ENCODE measurements around the gene RASGEF1B.

Gene RASGEF1B

GRCh38 chr4:81428002-81428401 lies 43.7 kb downstream of the RASGEF1B start:
- no peaks in the 10 kb centered on the region for H3K9me3 ChIP-seq (ENCODE audit: low read length)
- H3K27me3 ChIP-seq (ENCODE audit: insufficient read depth, low read length) = no peaks in the 10 kb centered on the region
- no peaks in the 10 kb centered on the region for H3K36me3 ChIP-seq (ENCODE audit: insufficient read depth, low read length)
- H2AFZ ChIP-seq (ENCODE audit: low read depth, low read length) = no peak overlapping the region
- H3K4me1 ChIP-seq (ENCODE audit: insufficient read depth, low read length) = peaks cover 5% of the 10 kb centered on the region
- no peak overlapping the region for H3K4me3 ChIP-seq (ENCODE audit: low read length)

- no peaks in the 10 kb centered on the region for H3K27me3 ChIP-seq (ENCODE audit: insufficient read depth, low read length)
- H2AFZ ChIP-seq (ENCODE audit: low read depth, low read length) = no peak overlapping the region
- no peak overlapping the region for H3K4me3 ChIP-seq (ENCODE audit: low read length)
- peaks cover 5% of the 10 kb centered on the region for H3K4me1 ChIP-seq (ENCODE audit: insufficient read depth, low read length)
- no peaks in the 10 kb centered on the region for H3K36me3 ChIP-seq (ENCODE audit: insufficient read depth, low read length)
- no peaks in the 10 kb centered on the region for H3K9me3 ChIP-seq (ENCODE audit: low read length)
Measured at GRCh38 chr4:81427344-81427821, 44.3 kb downstream of the RASGEF1B start.

- Histone ChIP-seq H3K9me3 (ENCODE audit: low read length) (no peaks in the 10 kb centered on the region), H3K36me3 (ENCODE audit: insufficient read depth, low read length) (no peaks in the 10 kb centered on the region), H3K27me3 (ENCODE audit: insufficient read depth, low read length) (no peaks in the 10 kb centered on the region), H3K4me3 (ENCODE audit: low read length) (no peak overlapping the region), H3K4me1 (ENCODE audit: insufficient read depth, low read length) (peaks cover 5% of the 10 kb centered on the region), H2AFZ (ENCODE audit: low read depth, low read length) (no peak overlapping the region)
Measured at GRCh38 chr4:81426770-81427289, 44.9 kb downstream of the RASGEF1B start.

- H2AFZ ChIP-seq (ENCODE audit: low read depth, low read length) = no peak overlapping the region
- H3K27me3 ChIP-seq (ENCODE audit: insufficient read depth, low read length) = no peaks in the 10 kb centered on the region
- H3K4me3 ChIP-seq (ENCODE audit: low read length) = no peak overlapping the region
- H3K9me3 ChIP-seq (ENCODE audit: low read length) = no peaks in the 10 kb centered on the region
- peaks cover 5% of the 10 kb centered on the region for H3K4me1 ChIP-seq (ENCODE audit: insufficient read depth, low read length)
- H3K36me3 ChIP-seq (ENCODE audit: insufficient read depth, low read length) = no peaks in the 10 kb centered on the region
Measured at GRCh38 chr4:81424816-81425755, 46.6 kb downstream of the RASGEF1B start.

- no peaks in the 10 kb centered on the region for H3K36me3 ChIP-seq (ENCODE audit: insufficient read depth, low read length)
- no peak overlapping the region for H2AFZ ChIP-seq (ENCODE audit: low read depth, low read length)
- H3K4me3 ChIP-seq (ENCODE audit: low read length) = no peak overlapping the region
- no peaks in the 10 kb centered on the region for H3K27me3 ChIP-seq (ENCODE audit: insufficient read depth, low read length)
- H3K9me3 ChIP-seq (ENCODE audit: low read length) = no peaks in the 10 kb centered on the region
- peaks cover 5% of the 10 kb centered on the region for H3K4me1 ChIP-seq (ENCODE audit: insufficient read depth, low read length)
Measured at GRCh38 chr4:81424336-81424735, 47.4 kb downstream of the RASGEF1B start.

- Histone ChIP-seq H3K4me1 (ENCODE audit: insufficient read depth, low read length) (peaks cover 5% of the 10 kb centered on the region), H2AFZ (ENCODE audit: low read depth, low read length) (no peak overlapping the region), H3K36me3 (ENCODE audit: insufficient read depth, low read length) (no peaks in the 10 kb centered on the region), H3K27me3 (ENCODE audit: insufficient read depth, low read length) (no peaks in the 10 kb centered on the region), H3K4me3 (ENCODE audit: low read length) (no peak overlapping the region), H3K9me3 (ENCODE audit: low read length) (no peaks in the 10 kb centered on the region)
Measured at GRCh38 chr4:81422595-81422994, 49.1 kb downstream of the RASGEF1B start.

- H3K4me1 ChIP-seq (ENCODE audit: insufficient read depth, low read length) = peaks cover 5% of the 10 kb centered on the region
- H2AFZ ChIP-seq (ENCODE audit: low read depth, low read length) = no peak overlapping the region
- H3K27me3 ChIP-seq (ENCODE audit: insufficient read depth, low read length) = no peaks in the 10 kb centered on the region
- H3K9me3 ChIP-seq (ENCODE audit: low read length) = no peaks in the 10 kb centered on the region
- H3K36me3 ChIP-seq (ENCODE audit: insufficient read depth, low read length) = no peaks in the 10 kb centered on the region
- no peak overlapping the region for H3K4me3 ChIP-seq (ENCODE audit: low read length)
Measured at GRCh38 chr4:81421346-81422218, 50.1 kb downstream of the RASGEF1B start.

- H3K27me3 ChIP-seq (ENCODE audit: insufficient read depth, low read length) = no peaks in the 10 kb centered on the region
- no peaks in the 10 kb centered on the region for H3K9me3 ChIP-seq (ENCODE audit: low read length)
- no peak overlapping the region for H2AFZ ChIP-seq (ENCODE audit: low read depth, low read length)
- H3K4me3 ChIP-seq (ENCODE audit: low read length) = no peak overlapping the region
- H3K4me1 ChIP-seq (ENCODE audit: insufficient read depth, low read length) = peaks cover 3% of the 10 kb centered on the region
- no peaks in the 10 kb centered on the region for H3K36me3 ChIP-seq (ENCODE audit: insufficient read depth, low read length)
Measured at GRCh38 chr4:81418572-81418971, 53.1 kb downstream of the RASGEF1B start.

- no peak overlapping the region for H2AFZ ChIP-seq (ENCODE audit: low read depth, low read length)
- no peak overlapping the region for H3K4me3 ChIP-seq (ENCODE audit: low read length)
- no peaks in the 10 kb centered on the region for H3K9me3 ChIP-seq (ENCODE audit: low read length)
- no peaks in the 10 kb centered on the region for H3K36me3 ChIP-seq (ENCODE audit: insufficient read depth, low read length)
- H3K4me1 ChIP-seq (ENCODE audit: insufficient read depth, low read length) = no peaks in the 10 kb centered on the region
- peaks cover 2% of the 10 kb centered on the region for H3K27me3 ChIP-seq (ENCODE audit: insufficient read depth, low read length)
Measured at GRCh38 chr4:81412946-81413495, 58.7 kb downstream of the RASGEF1B start.

- Histone ChIP-seq H3K27me3 (ENCODE audit: insufficient read depth, low read length) (peaks cover 2% of the 10 kb centered on the region), H3K9me3 (ENCODE audit: low read length) (no peaks in the 10 kb centered on the region), H3K4me1 (ENCODE audit: insufficient read depth, low read length) (no peaks in the 10 kb centered on the region), H3K4me3 (ENCODE audit: low read length) (no peak overlapping the region), H3K36me3 (ENCODE audit: insufficient read depth, low read length) (no peaks in the 10 kb centered on the region), H2AFZ (ENCODE audit: low read depth, low read length) (no peak overlapping the region)
Measured at GRCh38 chr4:81410680-81411079, 61.0 kb downstream of the RASGEF1B start.

GRCh38 chr4:81409836-81410235 lies 61.9 kb downstream of the RASGEF1B start:
- Histone ChIP-seq H3K4me1 (ENCODE audit: insufficient read depth, low read length) (no peaks in the 10 kb centered on the region), H3K4me3 (ENCODE audit: low read length) (no peak overlapping the region), H2AFZ (ENCODE audit: low read depth, low read length) (no peak overlapping the region), H3K27me3 (ENCODE audit: insufficient read depth, low read length) (peaks cover 2% of the 10 kb centered on the region), H3K9me3 (ENCODE audit: low read length) (no peaks in the 10 kb centered on the region), H3K36me3 (ENCODE audit: insufficient read depth, low read length) (no peaks in the 10 kb centered on the region)

GRCh38 chr4:81408341-81408740 lies 63.4 kb downstream of the RASGEF1B start:
- peaks cover 2% of the 10 kb centered on the region for H3K27me3 ChIP-seq (ENCODE audit: insufficient read depth, low read length)
- H3K36me3 ChIP-seq (ENCODE audit: insufficient read depth, low read length) = no peaks in the 10 kb centered on the region
- no peak overlapping the region for H2AFZ ChIP-seq (ENCODE audit: low read depth, low read length)
- H3K4me3 ChIP-seq (ENCODE audit: low read length) = no peak overlapping the region
- no peaks in the 10 kb centered on the region for H3K9me3 ChIP-seq (ENCODE audit: low read length)
- no peaks in the 10 kb centered on the region for H3K4me1 ChIP-seq (ENCODE audit: insufficient read depth, low read length)

Measured in neuron (in vitro differentiated cells).